Measurements from ENCODE around the gene STK4.
"Not testable (repeated sequence)": the region's sequence is repeated elsewhere in the genome, so short reads cannot be mapped to it uniquely, and the experiment has no call there.

Gene STK4

GRCh38 chr20:45061244-45061643 is 94.9 kb downstream of the STK4 start:
- no peak overlapping the region for H3K27ac ChIP-seq
- TF ChIP-seq, protein P1, sequence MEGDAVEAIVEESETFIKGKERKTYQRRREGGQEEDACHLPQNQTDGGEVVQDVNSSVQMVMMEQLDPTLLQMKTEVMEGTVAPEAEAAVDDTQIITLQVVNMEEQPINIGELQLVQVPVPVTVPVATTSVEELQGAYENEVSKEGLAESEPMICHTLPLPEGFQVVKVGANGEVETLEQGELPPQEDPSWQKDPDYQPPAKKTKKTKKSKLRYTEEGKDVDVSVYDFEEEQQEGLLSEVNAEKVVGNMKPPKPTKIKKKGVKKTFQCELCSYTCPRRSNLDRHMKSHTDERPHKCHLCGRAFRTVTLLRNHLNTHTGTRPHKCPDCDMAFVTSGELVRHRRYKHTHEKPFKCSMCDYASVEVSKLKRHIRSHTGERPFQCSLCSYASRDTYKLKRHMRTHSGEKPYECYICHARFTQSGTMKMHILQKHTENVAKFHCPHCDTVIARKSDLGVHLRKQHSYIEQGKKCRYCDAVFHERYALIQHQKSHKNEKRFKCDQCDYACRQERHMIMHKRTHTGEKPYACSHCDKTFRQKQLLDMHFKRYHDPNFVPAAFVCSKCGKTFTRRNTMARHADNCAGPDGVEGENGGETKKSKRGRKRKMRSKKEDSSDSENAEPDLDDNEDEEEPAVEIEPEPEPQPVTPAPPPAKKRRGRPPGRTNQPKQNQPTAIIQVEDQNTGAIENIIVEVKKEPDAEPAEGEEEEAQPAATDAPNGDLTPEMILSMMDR (IDR thresholded peaks at IDR 0.05): no peak

- H3K27ac ChIP-seq: not testable (repeated sequence)
These were observed 96.8 kb downstream of the STK4 start for GRCh38 chr20:45063107-45063506.

DNA sequence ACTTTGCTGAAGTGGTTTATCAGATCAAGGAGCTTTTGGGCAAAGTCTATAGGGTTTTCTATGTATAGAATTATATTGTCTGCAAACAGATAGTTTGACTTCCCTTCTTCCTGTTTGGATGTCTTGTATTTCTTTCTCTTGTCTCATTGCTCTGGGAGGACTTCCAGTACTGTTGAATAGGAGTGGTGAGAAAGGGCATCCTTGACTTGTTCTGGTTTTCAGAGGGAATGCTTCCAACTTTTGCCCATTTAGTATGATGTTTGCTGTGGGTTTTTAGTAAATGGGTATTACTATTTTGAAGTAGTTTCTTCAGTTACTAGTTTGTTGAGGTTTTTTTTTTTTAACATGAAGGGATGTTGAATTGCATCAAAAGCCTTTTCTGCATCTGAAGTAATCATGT is 98.5 kb downstream of the STK4 start:
- TF ChIP-seq, protein P1 (IDR thresholded peaks at IDR 0.05): no peak
- TF ChIP-seq ZFX (IDR thresholded peaks at IDR 0.05; ENCODE audit: borderline replicate concordance): no peak
- no peak overlapping the region for H3K27ac ChIP-seq

- H3K27ac ChIP-seq: no peak overlapping the region
- no peak for TF ChIP-seq ZFX (IDR thresholded peaks at IDR 0.05; ENCODE audit: borderline replicate concordance)
- TF ChIP-seq, protein P1 (IDR thresholded peaks at IDR 0.05): no peak
These were observed 100.1 kb downstream of the STK4 start for GRCh38 chr20:45066372-45066771.

GRCh38 chr20:45067087-45067486 is 100.8 kb downstream of the STK4 start:
- no peak overlapping the region for H3K27ac ChIP-seq
- no peak for TF ChIP-seq ZFX (IDR thresholded peaks at IDR 0.05; ENCODE audit: borderline replicate concordance)
- TF ChIP-seq, protein P1 (IDR thresholded peaks at IDR 0.05): no peak

DNA sequence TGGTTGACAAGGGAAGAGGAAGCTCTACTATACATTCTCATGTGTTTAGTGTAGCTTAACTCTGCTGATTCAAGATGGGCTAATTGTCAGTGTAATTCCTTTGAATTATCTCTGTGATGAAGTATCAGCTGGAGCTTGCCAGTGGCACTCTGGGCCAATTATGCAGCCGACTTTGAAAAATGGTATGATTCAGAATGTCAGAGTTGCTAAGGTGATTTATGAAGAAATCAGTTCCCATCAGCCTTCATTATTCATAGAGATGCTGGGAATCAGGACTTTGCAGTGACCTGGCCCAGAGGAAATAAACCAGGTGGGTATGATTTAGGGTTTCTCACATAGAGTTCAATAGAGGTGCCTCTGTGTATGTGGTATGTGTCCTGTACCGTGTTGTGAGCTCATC is 101.2 kb downstream of the STK4 start:
- TF ChIP-seq, protein P1 (IDR thresholded peaks at IDR 0.05): no peak
- no peak for TF ChIP-seq ZFX (IDR thresholded peaks at IDR 0.05; ENCODE audit: borderline replicate concordance)
- H3K27ac ChIP-seq: no peak overlapping the region

GRCh38 chr20:45069261-45069660 is 102.9 kb downstream of the STK4 start:
- no peak overlapping the region for H3K27ac ChIP-seq
- TF ChIP-seq ZFX (IDR thresholded peaks at IDR 0.05; ENCODE audit: borderline replicate concordance): no peak
- TF ChIP-seq, protein P1 (IDR thresholded peaks at IDR 0.05): no peak

GRCh38 chr20:45070932-45071632 is 104.8 kb downstream of the STK4 start:
- no peak overlapping the region for H3K27ac ChIP-seq
- TF ChIP-seq ZFX (IDR thresholded peaks at IDR 0.05; ENCODE audit: borderline replicate concordance): no peak
- TF ChIP-seq, protein P1 (IDR thresholded peaks at IDR 0.05): no peak
